Cardiac muscle cell (in vitro differentiated cells and primary cell): Measurements from ENCODE around the gene SUMF2. TPM values are rescaled to one million over a fixed set of nuclear protein-coding genes. Genes with fewer than 3 reads are reported as not detected.
A peak's percentile ranks its signal among the peaks of the same experiment; 100 is the strongest.
"Not testable (repeated sequence)": the region's sequence is repeated elsewhere in the genome, so short reads cannot be mapped to it uniquely, and the experiment has no call there.

Source experiments
- DNase-seq, 2 donors: peaks; one replicate each; pipeline versions ENCODE4 v3.0.0 to v3.0.0-alpha.2; 2010 to 2017; ENCODE audit warnings: low read depth in 1 of 2, low spot score in 1 of 2
- H3K27ac ChIP-seq: fragments of 200-600 bp; sonication (generic); 2 replicates; pipeline ENCODE4 v1.5.1; 2016
- H3K27me3 ChIP-seq: fragments of 200-600 bp; sonication (generic); 2 replicates; pipeline ENCODE4 v1.6.0; 2016; ENCODE audit warnings: control low read depth
- H3K36me3 ChIP-seq: fragments of 200-600 bp; sonication (generic); 2 replicates; pipeline ENCODE4 v1.5.1; 2016; ENCODE audit warnings: control low read depth
- H3K4me1 ChIP-seq: fragments of 200-600 bp; sonication (generic); 2 replicates; pipeline ENCODE4 v1.8.1; 2017; ENCODE audit warnings: low read depth, mild to moderate bottlenecking, mixed run types
- H3K4me3 ChIP-seq: fragments of 200-600 bp; sonication (generic); 2 replicates; pipeline ENCODE4 v1.5.1; 2016; ENCODE audit warnings: mild to moderate bottlenecking
- H3K9me3 ChIP-seq: fragments of 200-600 bp; sonication (generic); 2 replicates; pipeline ENCODE4 v1.5.1; 2017; ENCODE audit warnings: low read depth, mild to moderate bottlenecking, control low read depth
- CTCF ChIP-seq: IDR thresholded peaks from 2 replicates; pipeline ENCODE4 v1.5.1; 2012; ENCODE audit warnings: low read depth, mild to moderate bottlenecking, low read length
- polyA plus RNA-seq: library from polyadenylated mRNA; unstranded; fragments of >200 nt; fragmentation: Nextera tagmentation; extraction: Ambion mirVana; gene quantifications from 2 replicates; pipeline ENCODE4 v1.2.1, GENCODE V29; 2016
- total RNA-seq: library from RNA; depleted of rRNA; stranded (reverse); fragments of >200 nt; gene quantifications from 2 replicates; pipeline ENCODE4 v1.2.3, GENCODE V29; 2016

Gene SUMF2
- total and polyA plus RNA-seq, 2 experiments from 2014 or later = 49.5 to 108 TPM

GRCh38 chr7:56048245-56048644 lies 15.8 kb upstream of the SUMF2 start:
- Histone ChIP-seq H3K9me3 (no peaks in the 10 kb centered on the region), H3K27ac (peak overlapping the region; percentile 69), H3K4me3 (no peak overlapping the region), H3K4me1 (peaks cover 13% of the 10 kb centered on the region), H3K27me3 (no peaks in the 10 kb centered on the region), H3K36me3 (no peaks in the 10 kb centered on the region)
- no peak for DNase-seq
- no peak for TF ChIP-seq CTCF

GRCh38 chr7:56048763-56049162 lies 15.3 kb upstream of the SUMF2 start:
- Histone ChIP-seq H3K4me1 (peaks cover 13% of the 10 kb centered on the region), H3K27ac (peak overlapping the region; percentile 18)
- H3K9me3 ChIP-seq, H3K36me3 ChIP-seq, H3K4me3 ChIP-seq, H3K27me3 ChIP-seq: not testable (repeated sequence)
- DNase-seq = peak in 1 of 2 donors; percentile 28

GRCh38 chr7:56051053-56051338 lies 13.1 kb upstream of the SUMF2 start:
- Histone ChIP-seq H3K4me3 (peak overlapping the region; percentile 91), H3K36me3 (peaks cover 25% of the 10 kb centered on the region), H3K27ac (peak overlapping the region; percentile 80), H3K27me3 (no peaks in the 10 kb centered on the region), H3K4me1 (peaks cover 13% of the 10 kb centered on the region), H3K9me3 (no peaks in the 10 kb centered on the region)
- TF ChIP-seq CTCF = no peak
- DNase-seq = no peak

GRCh38 chr7:56051339-56052191 lies 12.5 kb upstream of the SUMF2 start, which contains the start of the genes CCT6A and PSPH:
Gene CCT6A (plus strand): TSS chr7:56051765. CDS start chr7:56051849, 84 bp downstream.
Gene PSPH (minus strand): TSS chr7:56051444. CDS start chr7:56021212, 30,232 bp downstream.
- Histone ChIP-seq H3K9me3 (no peaks in the 10 kb centered on the region), H3K4me1 (peaks cover 13% of the 10 kb centered on the region), H3K4me3 (peak within 1 kb of the TSS; percentile 91), H3K36me3 (peaks cover 31% of the 10 kb centered on the region), H3K27ac (peak within 1 kb of the TSS; percentile 95), H3K27me3 (no peaks in the 10 kb centered on the region)
- no peak for TF ChIP-seq CTCF
- peak; percentile 99 for DNase-seq

GRCh38 chr7:56053379-56053778 lies 10.7 kb upstream of the SUMF2 start:
- no peak for TF ChIP-seq CTCF
- H3K4me1 ChIP-seq = peaks cover 10% of the 10 kb centered on the region
- no peaks in the 10 kb centered on the region for H3K27me3 ChIP-seq
- H3K36me3 ChIP-seq = peaks cover 48% of the 10 kb centered on the region
- H3K9me3 ChIP-seq = no peaks in the 10 kb centered on the region
- no peak overlapping the region for H3K4me3 ChIP-seq
- DNase-seq = no peak
- no peak overlapping the region for H3K27ac ChIP-seq

GRCh38 chr7:56053993-56054392 lies 10.1 kb upstream of the SUMF2 start:
- Histone ChIP-seq H3K4me3 (no peak overlapping the region), H3K27ac (no peak overlapping the region), H3K27me3 (no peaks in the 10 kb centered on the region), H3K9me3 (no peaks in the 10 kb centered on the region), H3K4me1 (peaks cover 10% of the 10 kb centered on the region), H3K36me3 (peaks cover 54% of the 10 kb centered on the region)
- TF ChIP-seq CTCF = no peak
- no peak for DNase-seq
